ENCODE results near the gene ST3GAL6. TPM values are rescaled to one million over a fixed set of nuclear protein-coding genes. Genes with fewer than 3 reads are reported as not detected.

Gene ST3GAL6
- total RNA-seq, 1 donor from 2014 or later, result not detected

DNA sequence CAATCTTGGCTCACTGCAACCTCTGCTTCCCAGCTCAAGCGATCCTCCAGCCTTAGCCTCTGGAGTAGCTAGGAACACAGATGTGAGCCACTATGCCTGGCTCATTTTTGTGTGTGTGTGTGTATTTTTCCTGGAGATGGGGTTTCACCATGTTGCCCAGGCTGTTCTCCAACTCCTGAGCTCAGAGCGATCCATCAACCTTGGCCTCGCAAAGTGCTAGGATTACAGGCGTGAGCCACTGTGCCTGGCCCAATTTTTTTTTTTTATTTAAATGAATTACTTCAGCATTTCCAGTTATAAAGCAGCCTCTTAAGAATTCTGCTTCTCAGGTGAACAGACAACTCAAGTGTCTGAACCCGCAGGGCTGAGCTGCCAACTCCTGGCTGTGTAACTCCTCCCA is 20.1 kb upstream of the ST3GAL6 start:
- H3K4me1 Mint-ChIP-seq, result no peaks in the 10 kb centered on the region
- intact Hi-C loops (cut with micrococcal nuclease), result no loop called here
- no peaks in the 10 kb centered on the region for H3K9me3 Mint-ChIP-seq
- H3K36me3 Mint-ChIP-seq (ENCODE audit: low read depth), result no peaks in the 10 kb centered on the region
- H3K27me3 Mint-ChIP-seq, result peaks cover 3% of the 10 kb centered on the region
- H3K4me3 Mint-ChIP-seq, result no peak overlapping the region
- TF ChIP-seq, protein P1, sequence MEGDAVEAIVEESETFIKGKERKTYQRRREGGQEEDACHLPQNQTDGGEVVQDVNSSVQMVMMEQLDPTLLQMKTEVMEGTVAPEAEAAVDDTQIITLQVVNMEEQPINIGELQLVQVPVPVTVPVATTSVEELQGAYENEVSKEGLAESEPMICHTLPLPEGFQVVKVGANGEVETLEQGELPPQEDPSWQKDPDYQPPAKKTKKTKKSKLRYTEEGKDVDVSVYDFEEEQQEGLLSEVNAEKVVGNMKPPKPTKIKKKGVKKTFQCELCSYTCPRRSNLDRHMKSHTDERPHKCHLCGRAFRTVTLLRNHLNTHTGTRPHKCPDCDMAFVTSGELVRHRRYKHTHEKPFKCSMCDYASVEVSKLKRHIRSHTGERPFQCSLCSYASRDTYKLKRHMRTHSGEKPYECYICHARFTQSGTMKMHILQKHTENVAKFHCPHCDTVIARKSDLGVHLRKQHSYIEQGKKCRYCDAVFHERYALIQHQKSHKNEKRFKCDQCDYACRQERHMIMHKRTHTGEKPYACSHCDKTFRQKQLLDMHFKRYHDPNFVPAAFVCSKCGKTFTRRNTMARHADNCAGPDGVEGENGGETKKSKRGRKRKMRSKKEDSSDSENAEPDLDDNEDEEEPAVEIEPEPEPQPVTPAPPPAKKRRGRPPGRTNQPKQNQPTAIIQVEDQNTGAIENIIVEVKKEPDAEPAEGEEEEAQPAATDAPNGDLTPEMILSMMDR (IDR thresholded peaks at IDR 0.05), result no peak
- POLR2A ChIA-PET, result no interaction called here
- DNase-seq, result no peak
- no peak overlapping the region for H3K27ac Mint-ChIP-seq
- CTCF ChIA-PET, result no interaction called here
- ATAC-seq (ENCODE audit: low read depth), result no peak

DNA sequence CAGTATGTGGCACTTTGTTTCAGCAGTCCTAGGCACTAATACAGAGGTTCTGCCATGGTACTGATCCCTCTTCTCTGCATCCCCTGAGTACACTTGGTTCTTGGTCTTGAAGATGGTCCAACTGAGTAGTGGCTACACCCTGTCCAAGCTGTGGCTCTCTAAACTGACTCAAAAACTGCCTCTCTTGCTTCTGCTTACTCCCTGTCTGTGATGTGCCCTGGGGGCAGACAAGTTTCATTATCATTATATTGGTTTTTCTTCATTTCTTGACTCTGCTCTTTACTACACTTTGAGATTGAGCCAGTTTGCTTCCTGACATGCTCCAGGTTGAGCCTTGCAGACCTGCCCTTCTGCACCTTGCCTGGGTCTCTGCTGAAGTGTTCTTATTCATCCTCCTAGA is 18.9 kb upstream of the ST3GAL6 start:
- CTCF ChIA-PET, result no interaction called here
- DNase-seq (no peak), ATAC-seq (ENCODE audit: low read depth) (no peak)

DNA sequence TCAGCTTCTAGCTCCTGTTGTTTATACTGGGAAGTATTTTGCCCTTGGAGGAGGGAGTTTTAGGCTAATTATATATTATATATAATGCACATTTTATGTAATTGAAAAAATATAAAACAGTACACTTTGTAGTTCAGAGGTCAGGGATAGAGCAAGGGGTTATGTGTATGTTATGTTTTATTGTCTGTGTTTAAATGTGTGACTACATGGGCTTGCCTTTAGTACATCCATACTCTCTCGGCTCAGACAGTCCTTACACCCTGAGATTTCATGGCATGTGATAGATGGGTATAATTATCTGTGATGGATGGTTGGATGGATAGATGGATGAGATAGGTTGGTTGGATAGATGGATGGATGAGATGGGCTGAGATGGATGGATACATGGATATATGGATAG is 17.4 kb upstream of the ST3GAL6 start:
- CTCF ChIA-PET, result no interaction called here
- intact Hi-C loops (cut with micrococcal nuclease), result no loop called here
- no peak for DNase-seq
- Mint-ChIP-seq H3K4me3 (no peak overlapping the region), H3K27ac (no peak overlapping the region), H3K9me3 (no peaks in the 10 kb centered on the region), H3K27me3 (peaks cover 6% of the 10 kb centered on the region), H3K36me3 (ENCODE audit: low read depth) (no peaks in the 10 kb centered on the region), H3K4me1 (no peaks in the 10 kb centered on the region)
- ATAC-seq (ENCODE audit: low read depth), result no peak
- POLR2A ChIA-PET, result no interaction called here
- TF ChIP-seq, protein P1 (IDR thresholded peaks at IDR 0.05), result no peak

More for the DNA sequence above, 18.9 kb upstream of the ST3GAL6 start:
- no peak overlapping the region for H3K4me3 Mint-ChIP-seq
- no peaks in the 10 kb centered on the region for H3K4me1 Mint-ChIP-seq
- no peaks in the 10 kb centered on the region for H3K9me3 Mint-ChIP-seq
- intact Hi-C loops (cut with micrococcal nuclease), result no loop called here
- peaks cover 4% of the 10 kb centered on the region for H3K27me3 Mint-ChIP-seq
- no peak overlapping the region for H3K27ac Mint-ChIP-seq
- POLR2A ChIA-PET, result no interaction called here
- H3K36me3 Mint-ChIP-seq (ENCODE audit: low read depth), result no peaks in the 10 kb centered on the region
- TF ChIP-seq, protein P1 (IDR thresholded peaks at IDR 0.05), result no peak

DNA sequence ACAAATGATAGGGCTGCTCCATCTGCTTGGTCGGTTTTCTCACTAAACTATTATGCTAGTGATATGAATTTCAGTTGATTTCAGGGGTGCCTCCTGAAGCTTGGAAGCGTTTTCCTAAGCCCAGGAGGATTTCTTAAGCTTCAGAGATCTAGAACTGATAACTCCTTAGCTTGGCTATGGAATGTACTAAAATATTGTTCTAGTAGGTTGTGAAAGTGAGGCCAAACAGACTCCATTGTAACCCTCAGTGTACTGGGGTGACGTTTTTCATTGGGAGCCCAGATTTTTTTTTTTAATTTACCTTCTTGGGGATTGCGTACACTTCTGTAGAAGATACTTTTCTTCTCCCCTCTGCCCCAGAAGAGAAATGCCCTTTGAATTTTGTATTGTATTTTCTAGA is 17.0 kb upstream of the ST3GAL6 start:
- no peaks in the 10 kb centered on the region for H3K9me3 Mint-ChIP-seq
- no peaks in the 10 kb centered on the region for H3K4me1 Mint-ChIP-seq
- peaks cover 6% of the 10 kb centered on the region for H3K27me3 Mint-ChIP-seq
- DNase-seq, result no peak
- ChIA-PET POLR2A (no interaction called here), CTCF (no interaction called here)
- TF ChIP-seq, protein P1 (IDR thresholded peaks at IDR 0.05), result no peak
- intact Hi-C loops (cut with micrococcal nuclease), result no loop called here
- H3K4me3 Mint-ChIP-seq, result no peak overlapping the region
- no peak overlapping the region for H3K27ac Mint-ChIP-seq
- no peaks in the 10 kb centered on the region for H3K36me3 Mint-ChIP-seq (ENCODE audit: low read depth)
- no peak for ATAC-seq (ENCODE audit: low read depth)

DNA sequence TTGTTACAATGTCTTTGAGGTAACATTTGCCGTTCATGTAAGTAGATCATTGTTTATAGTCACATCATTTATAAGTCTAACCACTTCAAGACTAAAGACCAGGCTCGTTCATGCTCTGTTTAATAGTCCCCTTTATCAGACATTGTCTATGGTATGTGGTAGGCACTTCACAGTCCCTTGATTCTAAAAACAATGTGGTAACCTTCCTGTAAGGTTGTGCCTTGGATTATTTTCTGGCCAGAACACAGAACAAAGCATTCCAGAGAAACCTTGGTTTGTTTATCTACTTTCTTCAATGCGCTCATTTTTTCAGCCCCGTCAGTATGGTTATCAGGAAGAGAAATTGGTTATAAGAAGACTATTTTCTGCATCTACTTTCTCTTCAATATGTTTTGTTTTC is 16.3 kb upstream of the ST3GAL6 start:
- no peaks in the 10 kb centered on the region for H3K36me3 Mint-ChIP-seq (ENCODE audit: low read depth)
- no peaks in the 10 kb centered on the region for H3K9me3 Mint-ChIP-seq
- DNase-seq (no peak), ATAC-seq (ENCODE audit: low read depth) (no peak)
- CTCF ChIA-PET, result no interaction called here
- POLR2A ChIA-PET, result no interaction called here
- no peak overlapping the region for H3K4me3 Mint-ChIP-seq
- intact Hi-C loops (cut with micrococcal nuclease), result no loop called here
- peaks cover 5% of the 10 kb centered on the region for H3K27me3 Mint-ChIP-seq
- TF ChIP-seq, protein P1 (IDR thresholded peaks at IDR 0.05), result no peak
- H3K4me1 Mint-ChIP-seq, result no peaks in the 10 kb centered on the region
- H3K27ac Mint-ChIP-seq, result no peak overlapping the region
